Endothelial cell of umbilical vein (primary cell): Measurements from ENCODE around the gene TNFRSF8. TPM values are rescaled to one million over a fixed set of nuclear protein-coding genes. Genes with fewer than 3 reads are reported as not detected.

Experiments
- BruUV-seq: library from RNA; stranded (reverse); fragments of 400-500 nt; replicated peaks from 2 replicates; lab custom pipeline; 2021; lab: Mats Ljungman, UMichigan
- CTCF ChIA-PET: fragments of 300-600, 350-600 bp; sonication (Branson Sonifier 250); formaldehyde crosslinking; loops from one replicate; lab custom pipeline; 2021; ENCODE audit warnings: antibody characterized with exemption, inconsistent platforms; lab: Charles Lee
- POLR2A ChIA-PET: fragments of 300-600, 350-600 bp; sonication (Branson Sonifier 250); formaldehyde crosslinking; loops from one replicate; lab custom pipeline; 2021; ENCODE audit warnings: antibody characterized with exemption, inconsistent platforms; lab: Charles Lee
- DNase-seq: peaks from one replicate; pipeline ENCODE4 v3.0.0-alpha.2; 2011; ENCODE audit warnings: low read depth, low spot score
- FAIRE-seq: peaks from 2 replicates; lab custom pipeline; 2011; peaks lifted over from hg19 to GRCh38; lab: Jason Lieb, UNC
- H2AFZ ChIP-seq: 2 replicates; pipeline ENCODE4 v1.6.0; 2012; ENCODE audit warnings: low read depth, low read length, control low read depth, inconsistent platforms
- H3K27ac ChIP-seq: 2 replicates; pipeline ENCODE4 v1.5.1; 2011; ENCODE audit warnings: low read depth, mild to moderate bottlenecking, control low read depth, low read length, moderate library complexity; ENCODE audit not compliant: insufficient read depth
- H3K27me3 ChIP-seq, 2 experiments: 2 replicates each; pipeline versions ENCODE4 v1.6.0 to v1.6.1; 2011; ENCODE audit warnings: low read length in 2 of 2, mixed read lengths in 1 of 2; ENCODE audit not compliant: control insufficient read depth in 2 of 2, insufficient read depth in 2 of 2
- H3K36me3 ChIP-seq, 2 experiments: 2 replicates in 1 of 2; 3 replicates in 1 of 2; pipeline ENCODE4 v1.5.1; 2011; ENCODE audit warnings: low read length in 2 of 2, mild to moderate bottlenecking in 1 of 2, moderate library complexity in 1 of 2; ENCODE audit not compliant: control insufficient read depth in 2 of 2, insufficient read depth in 2 of 2; ENCODE audit errors: extremely low read depth in 1 of 2
- H3K4me1 ChIP-seq: 3 replicates; pipeline ENCODE4 v1.5.1; 2011; ENCODE audit warnings: mild to moderate bottlenecking, low read length; ENCODE audit not compliant: control insufficient read depth, insufficient read depth; ENCODE audit errors: extremely low read depth
- H3K4me2 ChIP-seq: 2 replicates; pipeline ENCODE4 v1.6.1; 2011; ENCODE audit warnings: low read length, control low read depth, mixed read lengths; ENCODE audit not compliant: insufficient read depth
- H3K4me3 ChIP-seq, 3 experiments: fragments of 200-600 bp in 1 of 3; sonication (generic), shearing (Covaris generic) in 1 of 3; replicated peaks in 1 of 3; 2 replicates each; pipeline ENCODE4 v1.5.1; 2011 to 2016; ENCODE audit warnings: control low read depth in 3 of 3, low read length in 3 of 3, mild to moderate bottlenecking in 2 of 3, inconsistent platforms in 1 of 3, low read depth in 1 of 3, moderate library complexity in 1 of 3; ENCODE audit not compliant: insufficient read depth in 1 of 3
- H3K79me2 ChIP-seq: 2 replicates; pipeline ENCODE4 v1.6.0; 2012; ENCODE audit warnings: low read length, inconsistent platforms; ENCODE audit not compliant: control insufficient read depth, insufficient read depth
- H3K9ac ChIP-seq: replicated peaks from 2 replicates; pipeline ENCODE3; 2011; ENCODE audit warnings: low read length, control low read depth; ENCODE audit not compliant: insufficient read depth; ENCODE audit errors: extremely low read depth
- H3K9me1 ChIP-seq: replicated peaks from 3 replicates; pipeline ENCODE4 v1.6.0; 2011; ENCODE audit warnings: mild to moderate bottlenecking, low read length; ENCODE audit not compliant: control insufficient read depth, insufficient read depth; ENCODE audit errors: extremely low read depth
- H3K9me3 ChIP-seq: replicated peaks from 2 replicates; pipeline ENCODE4 v1.5.1; 2012; ENCODE audit warnings: low read length, inconsistent platforms; ENCODE audit not compliant: control insufficient read depth, insufficient read depth
- H4K20me1 ChIP-seq: replicated peaks from 2 replicates; pipeline ENCODE3; 2011; ENCODE audit warnings: mild to moderate bottlenecking, low read length; ENCODE audit not compliant: control insufficient read depth, insufficient read depth; ENCODE audit errors: extremely low read depth
- EZH2 ChIP-seq: IDR thresholded peaks from 2 replicates; pipeline ENCODE4 v1.6.1; 2012; ENCODE audit warnings: borderline replicate concordance, low read depth, mild to moderate bottlenecking, moderate library complexity, low read length, inconsistent platforms; ENCODE audit not compliant: severe bottlenecking
- dilution Hi-C: fragments of 300-500 bp; cut with MboI; formaldehyde crosslinking; loops from one replicate; pipeline ENCODE4 v1.15.0; 2019; ENCODE audit warnings: low sequenced_read_pairs; ENCODE audit not compliant: extremely low pct_ligation_motif_present
- intact Hi-C: fragments of 100-400 bp; cut with micrococcal nuclease; formaldehyde crosslinking; loops from one replicate; pipeline ENCODE4 v1.10.0; 2022
- polyA plus RNA-seq, 4 experiments: library from polyadenylated mRNA; depleted of rRNA in 3 of 4; stranded (reverse) in 3 of 4; unstranded in 1 of 4; fragments of >200 nt; gene quantifications; 2 replicates each; pipeline versions ENCODE4 v1.2.1 to v1.2.3, GENCODE V29; 2011 to 2012; ENCODE audit warnings: missing spikeins in 1 of 4
- total RNA-seq: library from RNA; stranded (reverse); gene quantifications from 2 replicates; pipeline ENCODE4 v1.2.3, GENCODE V29; 2021
- TF ChIP-seq, protein P1 (sequence below): IDR thresholded peaks from 2 replicates; pipeline ENCODE4 v1.6.1; 2011; ENCODE audit not compliant: insufficient read depth, insufficient read length
- TF ChIP-seq, protein P2 (sequence below), 2 donors: IDR thresholded peaks; 1 replicate in 1 of 2; 2 replicates in 1 of 2; pipeline ENCODE4 v1.5.1; 2011; ENCODE audit warnings: low read length in 2 of 2, mild to moderate bottlenecking in 2 of 2, moderate library complexity in 2 of 2, control low read depth in 1 of 2, inconsistent platforms in 1 of 2, low read depth in 1 of 2; ENCODE audit not compliant: insufficient read depth in 1 of 2; ENCODE audit errors: extremely low read depth in 1 of 2

Gene TNFRSF8
- total and polyA plus RNA-seq, 2 donors (not counting 3 experiments of a cell fraction or from before 2014, with no cell fraction given): 0.47 TPM; not detected in 1

DNA sequence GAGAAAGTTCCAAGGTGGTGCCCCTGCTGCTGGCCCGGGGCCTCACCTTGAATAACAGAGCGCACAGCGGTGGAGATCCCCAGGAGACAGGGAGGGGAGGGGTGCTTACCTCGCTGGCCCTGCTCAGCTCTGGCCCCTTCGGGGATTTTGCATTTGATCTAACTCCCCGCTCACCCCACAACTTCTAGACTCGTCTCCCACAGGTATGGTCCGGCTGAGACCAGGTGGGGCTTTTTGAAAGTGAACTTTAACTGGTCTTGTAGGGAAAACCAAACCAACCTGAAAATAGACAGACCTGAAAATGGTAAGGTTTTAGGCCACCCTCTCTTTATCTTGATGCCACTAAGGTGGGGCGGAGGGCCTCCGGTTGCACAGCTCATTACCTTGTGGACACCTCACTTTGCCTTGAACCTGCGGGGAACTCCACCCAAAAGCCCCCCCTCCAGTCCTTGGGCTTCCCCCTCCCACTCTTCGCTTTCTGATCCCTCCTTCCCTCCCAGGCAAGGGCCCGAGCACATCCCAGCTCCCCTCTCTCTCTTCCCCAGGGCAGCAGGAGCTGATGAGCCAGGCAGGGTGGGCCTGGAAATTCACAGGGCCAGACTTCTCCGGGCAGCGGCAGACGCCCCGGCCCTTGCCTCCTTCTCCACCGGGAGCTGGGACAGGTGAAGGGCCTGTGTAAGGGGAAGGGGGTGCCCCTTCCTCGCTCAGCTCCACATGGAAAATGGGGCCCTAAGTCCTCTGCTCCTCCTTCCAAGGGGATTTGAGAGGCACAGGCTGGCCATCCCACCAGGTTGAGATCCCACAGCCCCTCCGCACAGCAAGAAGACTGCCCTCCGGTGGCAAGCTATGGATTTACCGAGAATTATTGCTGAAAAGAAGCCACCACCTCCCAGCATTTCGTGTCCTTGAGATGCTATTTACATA, 16.1 kb downstream of the TNFRSF8 start:
- Histone ChIP-seq H2AFZ (peak overlapping the region; percentile 67), H3K9ac (no peak overlapping the region), H3K4me2 (no peak overlapping the region), H3K4me3 (no peak overlapping the region), H3K27ac (no peak overlapping the region), H4K20me1 (no peaks in the 10 kb centered on the region), H3K9me1 (no peaks in the 10 kb centered on the region), H3K27me3 (peaks cover 0 to 7% of the 10 kb centered on the region in 2 experiments), H3K79me2 (no peaks in the 10 kb centered on the region), H3K36me3 (no peaks in the 10 kb centered on the region), H3K9me3 (no peaks in the 10 kb centered on the region), H3K4me1 (no peaks in the 10 kb centered on the region)
- dilution Hi-C loops (no loop called here), intact Hi-C loops (loop anchor here (1.0 kb wide), 1 partner anchor 170 kb away; no protein-coding TSS in a partner anchor)
- CTCF ChIA-PET: interaction anchor here (0.6 to 2.6 kb wide), 23 partner anchors 8 to 1042 kb away, joined by 3 to 17 read pairs (median 4); partner anchors contain the start of gene TNFRSF8
- BruUV-seq: no TSS peak
- DNase-seq: peak; percentile 37
- POLR2A ChIA-PET: interaction anchor here (1.9 kb wide), 1 partner anchor 170 kb away, joined by 13 read pairs; no protein-coding TSS in a partner anchor
- peak; percentile 59 for FAIRE-seq
- TF ChIP-seq, protein P1, sequence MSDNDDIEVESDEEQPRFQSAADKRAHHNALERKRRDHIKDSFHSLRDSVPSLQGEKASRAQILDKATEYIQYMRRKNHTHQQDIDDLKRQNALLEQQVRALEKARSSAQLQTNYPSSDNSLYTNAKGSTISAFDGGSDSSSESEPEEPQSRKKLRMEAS: no peak
- TF ChIP-seq EZH2: no peak
- TF ChIP-seq, protein P2, sequence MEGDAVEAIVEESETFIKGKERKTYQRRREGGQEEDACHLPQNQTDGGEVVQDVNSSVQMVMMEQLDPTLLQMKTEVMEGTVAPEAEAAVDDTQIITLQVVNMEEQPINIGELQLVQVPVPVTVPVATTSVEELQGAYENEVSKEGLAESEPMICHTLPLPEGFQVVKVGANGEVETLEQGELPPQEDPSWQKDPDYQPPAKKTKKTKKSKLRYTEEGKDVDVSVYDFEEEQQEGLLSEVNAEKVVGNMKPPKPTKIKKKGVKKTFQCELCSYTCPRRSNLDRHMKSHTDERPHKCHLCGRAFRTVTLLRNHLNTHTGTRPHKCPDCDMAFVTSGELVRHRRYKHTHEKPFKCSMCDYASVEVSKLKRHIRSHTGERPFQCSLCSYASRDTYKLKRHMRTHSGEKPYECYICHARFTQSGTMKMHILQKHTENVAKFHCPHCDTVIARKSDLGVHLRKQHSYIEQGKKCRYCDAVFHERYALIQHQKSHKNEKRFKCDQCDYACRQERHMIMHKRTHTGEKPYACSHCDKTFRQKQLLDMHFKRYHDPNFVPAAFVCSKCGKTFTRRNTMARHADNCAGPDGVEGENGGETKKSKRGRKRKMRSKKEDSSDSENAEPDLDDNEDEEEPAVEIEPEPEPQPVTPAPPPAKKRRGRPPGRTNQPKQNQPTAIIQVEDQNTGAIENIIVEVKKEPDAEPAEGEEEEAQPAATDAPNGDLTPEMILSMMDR (IDR thresholded peaks at IDR 0.05; ENCODE audit: extremely low read depth in 1 of 2, insufficient read depth in 1 of 2, low read depth in 1 of 2, low read length in 2 of 2): peak; percentile 59 to 72
